OCI-M2 (cell line): ENCODE measurements around the gene TFIP11.
A peak's percentile ranks its signal among the peaks of the same experiment; 100 is the strongest.

Experiments used
- DNase-seq: peaks from one replicate; lab custom pipeline; 2025; ENCODE audit not compliant: unreplicated experiment; lab: John Stamatoyannopoulos, UW

The TFIP11 gene

GRCh38 chr22:26479792-26480610 is 32.3 kb downstream of the TFIP11 start:
- DNase-seq = peak; percentile 41

DNA sequence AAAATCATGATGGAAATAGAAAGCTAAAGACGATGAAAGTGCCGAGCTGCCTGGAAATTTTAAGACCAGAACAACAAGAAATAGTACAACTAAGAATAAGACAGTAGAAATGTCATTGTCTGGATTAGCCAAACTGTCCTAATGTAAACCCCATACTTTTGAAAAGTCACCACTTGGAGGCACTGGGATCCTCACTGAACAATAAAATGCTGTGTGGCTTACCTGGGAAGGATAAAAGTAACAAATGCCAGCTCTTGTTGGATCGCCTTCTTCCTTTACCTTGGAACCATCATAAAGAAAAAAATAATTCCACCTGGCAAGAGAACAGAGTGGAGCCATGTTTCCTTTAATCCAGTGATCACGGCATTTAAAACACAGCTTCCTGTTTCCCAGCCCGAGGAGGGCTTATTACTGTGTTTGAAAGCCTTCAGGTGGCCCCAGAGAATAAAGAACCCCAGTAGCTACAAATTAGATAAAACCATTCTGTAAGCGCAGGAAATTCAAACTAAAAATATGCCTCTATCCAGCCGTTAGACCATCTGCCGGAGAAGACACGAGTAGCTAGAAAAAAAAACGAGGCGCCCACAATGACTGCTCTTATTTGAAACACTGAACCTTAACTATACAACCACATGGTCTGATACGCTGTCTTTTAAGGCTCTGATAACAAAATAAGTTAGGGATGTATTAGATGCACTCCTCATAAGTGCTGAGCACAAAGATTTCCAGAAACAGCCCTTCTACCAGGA is 33.1 kb downstream of the TFIP11 start:
- DNase-seq = no peak

GRCh38 chr22:26477341-26477731 is 34.9 kb downstream of the TFIP11 start:
- no peak for DNase-seq

GRCh38 chr22:26476705-26477340 is 35.5 kb downstream of the TFIP11 start:
- no peak for DNase-seq

DNA sequence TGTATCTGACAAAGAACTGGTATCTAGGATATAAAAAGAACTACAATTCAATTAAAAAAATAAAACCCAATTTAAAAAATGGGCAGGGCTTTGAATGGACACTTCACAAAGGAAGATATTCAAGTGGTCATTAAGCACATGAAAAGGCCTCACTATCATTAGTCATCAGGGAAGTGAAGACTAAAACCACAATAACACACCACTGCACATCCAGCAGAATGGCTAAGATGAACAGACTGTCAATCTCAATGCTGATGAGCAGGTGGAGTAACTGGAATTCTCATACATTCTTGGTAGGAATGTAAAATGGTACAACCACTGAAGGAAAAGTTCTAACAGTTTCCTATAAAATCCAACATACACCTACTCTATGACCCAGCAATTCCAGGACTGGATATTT is 37.6 kb downstream of the TFIP11 start:
- DNase-seq = no peak

- DNase-seq = no peak
These were observed 40.8 kb downstream of the TFIP11 start for GRCh38 chr22:26471522-26471921.

DNA sequence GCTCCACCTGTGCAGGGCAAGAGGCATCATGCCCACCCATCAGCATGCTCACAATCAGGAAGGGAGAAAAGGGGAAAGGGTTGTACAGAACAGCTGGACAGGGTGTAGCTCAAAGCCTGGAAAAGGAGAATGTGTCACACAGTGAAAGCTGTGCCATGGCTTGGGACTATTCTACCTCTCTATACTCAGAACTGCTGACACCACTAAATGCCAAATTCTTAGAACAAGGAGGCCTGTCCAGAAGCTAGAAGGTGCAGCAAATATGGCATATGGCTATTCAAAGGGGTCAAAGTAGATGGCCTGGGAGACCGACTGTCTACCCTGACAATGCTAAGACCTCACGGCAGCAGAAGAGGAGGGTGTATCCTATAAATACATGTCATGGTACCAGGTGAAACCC is 41.5 kb downstream of the TFIP11 start:
- no peak for DNase-seq

DNA sequence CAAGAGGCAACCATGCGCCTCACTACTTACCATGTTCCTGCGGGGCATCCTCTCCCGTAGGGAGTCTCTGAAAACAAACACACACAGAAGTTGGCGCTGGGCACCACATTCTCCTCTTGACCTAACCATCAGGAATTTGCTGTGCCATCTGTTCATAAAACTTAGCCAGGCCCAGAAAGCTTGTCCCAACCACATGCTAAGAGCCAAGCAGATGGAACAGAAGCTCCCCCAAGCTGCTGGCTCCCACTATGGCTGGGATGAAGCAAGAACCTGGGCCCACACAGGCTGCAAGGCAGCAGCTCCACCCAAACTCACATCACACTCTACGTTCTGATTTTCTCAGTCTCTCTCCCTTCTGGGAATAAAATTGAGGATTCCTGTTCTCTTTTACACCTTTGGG is 46.1 kb downstream of the TFIP11 start:
- no peak for DNase-seq

GRCh38 chr22:26464312-26464711 is 48.0 kb downstream of the TFIP11 start:
- no peak for DNase-seq

- no peak for DNase-seq
These were observed 48.6 kb downstream of the TFIP11 start for GRCh38 chr22:26463688-26464087.

DNA sequence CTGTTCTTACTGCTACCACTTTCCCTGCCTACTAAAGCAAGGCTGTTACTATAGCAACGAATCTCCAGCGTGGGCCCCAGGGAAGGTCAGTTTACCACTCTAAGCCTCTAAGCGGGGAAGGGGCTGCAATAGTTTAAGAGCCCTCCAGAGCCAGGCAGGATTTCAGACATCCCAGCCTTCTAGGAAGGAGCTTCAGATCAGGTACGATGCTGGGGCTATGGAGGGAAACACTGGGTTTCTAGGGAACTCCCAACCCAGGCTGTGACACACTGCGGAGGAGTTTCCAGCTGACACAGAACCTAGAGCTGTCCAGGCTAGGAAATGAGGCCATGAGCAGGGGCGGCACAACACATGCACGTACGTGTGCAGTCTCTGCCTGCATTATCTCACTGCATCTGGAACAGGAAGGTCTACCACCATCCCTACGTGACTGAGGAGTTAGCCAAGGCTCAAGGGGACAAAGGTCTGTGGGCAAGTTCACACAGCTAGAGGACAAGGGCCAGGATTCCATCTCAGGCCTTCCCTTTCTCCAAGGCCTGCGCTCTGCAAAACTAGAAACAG is 49.1 kb downstream of the TFIP11 start:
- DNase-seq = no peak

- no peak for DNase-seq
These were observed 49.6 kb downstream of the TFIP11 start for GRCh38 chr22:26462641-26463040.

DNA sequence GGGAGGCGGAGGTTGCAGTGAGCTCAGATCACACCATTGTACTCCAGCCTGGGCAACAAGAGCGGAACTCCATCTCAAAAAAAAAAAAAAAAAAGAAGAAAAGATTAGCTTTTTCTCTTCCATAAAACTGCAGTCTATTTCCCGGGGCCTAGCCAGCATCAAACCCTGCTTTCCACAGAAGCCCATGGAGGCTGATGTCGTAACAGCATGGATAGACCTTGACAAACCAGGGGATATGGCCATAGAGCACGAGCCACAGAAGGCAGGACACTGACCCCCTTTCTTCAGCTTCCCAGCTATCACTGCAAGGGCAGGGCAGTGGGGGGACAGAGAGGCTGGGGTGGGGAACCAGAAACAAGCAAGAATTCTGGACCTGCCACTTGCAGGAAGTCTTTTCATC is 50.2 kb downstream of the TFIP11 start:
- DNase-seq = no peak

- no peak for DNase-seq
These were observed 51.0 kb downstream of the TFIP11 start for GRCh38 chr22:26461188-26461810.

DNA sequence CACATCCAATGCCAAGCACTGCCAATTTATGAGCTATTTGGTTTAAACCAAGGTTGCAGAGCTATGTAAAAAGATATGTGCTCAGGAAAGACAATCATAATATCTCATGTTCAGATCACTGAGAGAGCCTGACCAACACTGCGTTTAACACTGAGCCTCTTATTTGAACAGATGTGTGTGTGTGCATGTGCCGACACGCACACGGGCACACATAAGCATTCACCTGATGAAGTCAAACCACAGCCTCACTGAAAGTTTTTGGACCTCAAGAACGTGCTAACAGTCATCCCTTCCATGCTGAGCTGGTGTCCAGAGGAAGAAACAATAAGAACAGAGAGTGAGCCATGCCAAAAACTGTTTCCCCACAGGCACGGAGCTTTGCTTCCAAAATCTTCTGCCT is 52.1 kb downstream of the TFIP11 start:
- DNase-seq = no peak

GRCh38 chr22:26457661-26458272 is 54.5 kb downstream of the TFIP11 start:
- DNase-seq = no peak

DNA sequence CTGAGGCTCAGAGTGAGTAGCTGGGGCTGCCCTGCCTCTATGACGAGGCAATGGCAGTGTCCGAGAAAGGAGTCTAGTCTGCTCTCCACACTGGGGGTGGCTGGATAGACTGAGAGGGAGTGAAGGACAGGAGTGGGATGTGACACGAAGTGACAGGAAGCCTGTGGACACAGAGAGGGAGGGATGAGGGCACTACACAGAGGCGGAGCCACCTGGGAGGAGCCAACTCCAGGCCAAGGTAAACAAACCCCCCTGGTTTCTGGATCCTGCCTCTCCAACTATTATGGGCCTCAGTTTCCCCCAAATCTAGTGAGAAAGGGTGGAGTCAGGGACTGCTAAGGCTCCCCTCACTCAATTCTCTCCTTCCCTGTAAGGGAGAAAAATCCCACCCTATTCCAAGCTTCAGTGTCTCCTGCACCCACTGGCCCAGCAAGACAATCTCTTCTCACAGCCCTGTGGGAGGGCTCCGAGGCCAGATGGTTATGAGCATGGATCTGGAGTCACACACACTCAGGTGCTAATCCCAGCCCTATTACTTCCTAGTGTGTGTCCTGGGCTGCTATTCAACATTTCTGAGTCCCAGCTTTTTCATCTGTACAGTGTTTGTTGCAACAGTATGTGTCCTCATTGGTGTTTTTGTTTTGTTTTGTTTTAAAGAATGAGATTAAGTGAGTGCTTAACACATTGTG is 58.3 kb downstream of the TFIP11 start:
- no peak for DNase-seq

GRCh38 chr22:26453216-26453615 is 59.1 kb downstream of the TFIP11 start:
- DNase-seq = no peak

GRCh38 chr22:26452236-26453016 is 59.8 kb downstream of the TFIP11 start:
- no peak for DNase-seq
